Stimulated activated CD8-positive, alpha-beta memory T cell treated with anti-CD3 and anti-CD28 coated beads, Interleukin-4, amount 100 ng/mL, for 48 hours (primary cell): ENCODE data around the gene ZNF3.

Experiments used
- DNase-seq: peaks from one replicate; pipeline ENCODE4 v3.0.0-alpha.2; 2020

The ZNF3 gene

DNA sequence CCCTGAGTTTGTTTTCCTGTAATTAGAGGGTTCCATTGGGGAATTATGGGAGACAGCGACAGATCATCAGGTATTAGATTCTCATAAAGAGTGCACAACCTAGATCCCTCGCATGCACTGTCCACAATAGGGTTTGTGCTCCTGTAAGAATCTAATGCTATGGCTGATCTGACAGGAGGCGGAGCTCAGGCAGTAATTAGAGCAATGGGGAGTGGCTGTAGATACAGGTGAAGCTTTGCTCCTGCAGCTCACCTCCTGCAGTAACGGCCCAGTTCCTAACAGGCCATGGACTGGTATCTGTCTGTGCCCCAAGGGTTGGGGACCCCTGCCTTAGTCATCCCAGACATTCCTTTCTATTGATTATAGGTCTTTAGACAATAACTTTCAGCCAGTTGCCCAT, 32.8 kb downstream of the ZNF3 start:
- no peak for DNase-seq

DNA sequence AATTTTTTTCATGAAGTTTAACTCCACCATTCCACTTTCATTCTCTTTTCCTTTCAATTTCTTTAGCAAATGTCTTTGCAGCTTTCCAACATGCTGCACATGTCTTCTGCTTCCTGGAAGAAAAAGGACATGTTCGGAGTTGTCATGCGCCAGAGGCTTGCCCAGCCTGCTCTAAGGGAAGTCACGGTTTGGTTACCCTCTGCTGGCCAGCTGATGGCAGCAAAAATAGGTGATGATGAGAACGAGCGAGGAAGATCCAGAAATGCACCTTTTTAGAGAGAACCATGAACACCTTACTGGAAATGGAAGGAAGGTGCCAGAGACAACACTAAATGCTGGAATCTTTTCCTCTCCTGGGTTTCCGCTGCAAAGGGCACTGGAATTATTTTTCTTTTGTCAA, 36.8 kb downstream of the ZNF3 start:
- no peak for DNase-seq

GRCh38 chr7:100040575-100040974, 40.9 kb downstream of the ZNF3 start:
- DNase-seq = no peak

GRCh38 chr7:100038326-100038725, 43.2 kb downstream of the ZNF3 start:
- DNase-seq = no peak

DNA sequence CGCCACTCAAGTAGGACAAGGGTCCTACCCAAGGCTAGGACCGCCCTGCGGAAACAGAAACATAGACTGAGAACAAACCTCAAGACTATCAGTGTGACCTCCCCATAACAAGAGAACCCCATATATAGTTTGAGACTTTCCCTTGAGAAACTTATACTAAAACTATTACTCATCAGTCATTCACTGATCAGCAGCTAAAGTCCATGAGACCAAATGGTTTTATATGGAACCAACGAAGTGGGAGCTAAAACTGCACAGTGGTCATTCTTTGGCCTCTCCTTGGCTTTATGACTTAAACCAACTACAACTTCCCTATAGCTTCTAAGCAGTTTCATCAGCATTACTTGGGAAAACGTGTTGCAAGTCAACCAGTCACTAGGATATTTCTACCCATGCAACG, 45.6 kb downstream of the ZNF3 start:
- no peak for DNase-seq

GRCh38 chr7:100034871-100035510, 46.5 kb downstream of the ZNF3 start:
- no peak for DNase-seq

- DNase-seq = no peak
Measured at GRCh38 chr7:100033526-100033925, 48.0 kb downstream of the ZNF3 start.

GRCh38 chr7:100029596-100029995, 51.9 kb downstream of the ZNF3 start:
- no peak for DNase-seq

DNA sequence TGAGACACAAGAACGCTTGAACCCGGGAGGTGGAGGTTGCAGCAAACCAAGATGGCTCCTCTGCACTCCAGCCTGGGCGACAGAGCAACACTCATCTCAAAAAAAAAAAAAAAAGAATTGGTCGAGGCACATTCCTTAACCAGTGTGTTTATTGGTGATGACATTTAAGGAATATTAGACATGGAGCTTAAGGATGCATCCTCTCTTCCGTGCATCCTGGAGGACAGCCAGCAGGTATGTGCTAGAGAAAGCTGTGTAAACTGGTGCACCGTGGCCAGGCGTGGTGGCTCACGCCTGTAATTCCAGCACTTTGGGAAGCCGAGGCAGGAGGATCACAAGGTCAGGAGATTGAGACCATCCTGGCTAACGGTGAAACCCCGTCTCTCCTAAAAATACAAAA, 54.3 kb downstream of the ZNF3 start:
- DNase-seq = no peak

DNA sequence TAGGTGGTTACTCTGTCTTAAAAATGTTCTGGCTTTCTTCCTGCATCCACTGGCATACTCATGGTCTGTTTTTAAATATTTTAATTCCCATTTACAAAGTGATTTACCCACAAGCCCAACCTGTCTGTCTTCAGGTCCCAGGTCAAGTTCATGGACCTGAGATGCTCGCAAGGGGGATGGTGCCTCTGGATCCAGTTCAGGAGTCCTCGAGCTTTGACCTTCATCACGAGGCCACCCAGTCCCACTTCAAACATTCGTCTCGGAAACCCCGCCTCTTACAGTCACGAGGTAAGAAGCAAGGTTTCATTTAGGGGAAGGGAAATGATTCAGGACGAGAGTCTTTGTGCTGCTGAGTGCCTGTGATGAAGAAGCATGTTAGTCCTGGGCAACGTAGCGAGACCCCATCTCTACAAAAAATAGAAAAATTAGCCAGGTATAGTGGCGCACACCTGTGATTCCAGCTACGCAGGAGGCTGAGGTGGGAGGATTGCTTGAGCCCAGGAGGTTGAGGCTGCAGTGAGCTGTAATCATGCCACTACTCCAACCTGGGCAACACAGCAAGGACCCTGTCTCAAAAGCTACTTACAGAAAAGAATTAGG, 57.4 kb downstream of the ZNF3 start:
- DNase-seq = no peak

DNA sequence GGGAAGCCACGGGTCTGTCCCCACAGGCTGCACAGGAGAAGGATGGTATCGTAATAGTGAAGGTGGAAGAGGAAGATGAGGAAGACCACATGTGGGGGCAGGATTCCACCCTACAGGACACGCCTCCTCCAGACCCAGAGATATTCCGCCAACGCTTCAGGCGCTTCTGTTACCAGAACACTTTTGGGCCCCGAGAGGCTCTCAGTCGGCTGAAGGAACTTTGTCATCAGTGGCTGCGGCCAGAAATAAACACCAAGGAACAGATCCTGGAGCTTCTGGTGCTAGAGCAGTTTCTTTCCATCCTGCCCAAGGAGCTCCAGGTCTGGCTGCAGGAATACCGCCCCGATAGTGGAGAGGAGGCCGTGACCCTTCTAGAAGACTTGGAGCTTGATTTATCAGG, 58.0 kb downstream of the ZNF3 start:
- DNase-seq = no peak

DNA sequence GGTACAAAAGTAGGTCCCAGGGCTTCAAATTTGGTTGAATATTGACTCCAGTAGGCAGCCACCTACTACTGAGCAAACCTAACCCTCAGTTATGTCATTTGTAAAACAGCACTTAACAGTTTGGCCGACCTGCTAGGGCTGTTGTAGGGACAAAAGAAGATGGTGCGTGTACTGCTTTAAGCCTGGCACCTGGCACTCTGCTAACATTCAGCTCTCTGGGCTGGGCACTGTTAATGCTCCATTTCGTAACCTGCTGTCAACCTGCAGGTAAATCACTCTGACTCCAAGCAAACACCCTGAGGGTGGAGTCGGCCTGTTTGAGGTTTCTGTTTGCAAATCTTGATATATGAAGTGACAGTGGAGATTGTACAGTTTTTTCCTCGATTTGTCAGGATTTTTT, 58.9 kb downstream of the ZNF3 start:
- DNase-seq = no peak

DNA sequence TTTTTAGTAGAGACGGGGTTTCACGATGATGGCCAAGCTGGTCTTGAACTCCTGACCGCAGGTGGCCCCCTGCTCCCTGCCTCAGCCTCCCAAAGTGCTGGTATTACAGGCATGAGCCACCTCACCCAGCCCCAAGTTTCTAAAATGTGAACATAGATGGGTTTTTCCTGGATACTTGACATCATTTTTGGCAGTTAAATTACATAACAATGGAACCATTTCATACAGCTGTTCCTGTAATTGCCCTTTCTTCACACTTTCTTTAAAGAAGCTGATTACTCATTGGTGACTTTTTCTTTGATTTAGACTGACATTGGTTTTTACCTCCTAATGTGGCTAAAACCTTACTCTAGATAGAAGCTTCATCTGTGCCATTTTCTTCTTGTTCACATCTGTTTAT, 60.2 kb downstream of the ZNF3 start:
- DNase-seq = no peak
